ENCODE data around the gene C2orf68. TPM values are rescaled to one million over a fixed set of nuclear protein-coding genes. Genes with fewer than 3 reads are reported as not detected.

Gene C2orf68
- total RNA-seq, 1 experiment from 2014 or later, result 26.6 TPM

GRCh38 chr2:85583667-85584353 is 28.1 kb downstream of the C2orf68 start:
- Histone ChIP-seq H3K9me2 (replicated peaks; ENCODE audit: low read length) (no peaks in the 10 kb centered on the region), H3K27me3 (ENCODE audit: low read length) (no peaks in the 10 kb centered on the region), H3K4me1 (ENCODE audit: insufficient read depth, low read length) (peaks cover 22% of the 10 kb centered on the region), H4K20me1 (ENCODE audit: low read length) (no peaks in the 10 kb centered on the region), H3K36me3 (ENCODE audit: low read depth, low read length) (no peaks in the 10 kb centered on the region), H3K79me2 (ENCODE audit: low read length) (peaks cover 10% of the 10 kb centered on the region), H3K9me3 (ENCODE audit: low read length) (no peaks in the 10 kb centered on the region), H2AFZ (ENCODE audit: low read length) (no peak overlapping the region), H3K9ac (ENCODE audit: low read length) (no peak overlapping the region), H3K27ac (ENCODE audit: low read length) (no peak overlapping the region), H3K4me2 (ENCODE audit: low read length) (no peak overlapping the region), H3K4me3 (ENCODE audit: low read length) (no peak overlapping the region), H3F3A (ENCODE audit: low read length, unreplicated experiment) (no peaks in the 10 kb centered on the region)
- BruUV-seq (replicated peaks), result no TSS peak
- intact Hi-C loops (cut with micrococcal nuclease), result loop anchor here (2.0 kb wide), 1 partner anchor 19 kb away; the partner anchor contains the start of gene TMEM150A
- TF ChIP-seq EZH2 (IDR thresholded peaks at IDR 0.05; ENCODE audit: low read length, unreplicated experiment), result no peak
- TF ChIP-seq EZH2phosphoT487 (IDR thresholded peaks at IDR 0.05; ENCODE audit: borderline replicate concordance, low read length), result no peak
- TF ChIP-seq CTCF (conservative IDR thresholded peaks at IDR 0.05; ENCODE audit: low read depth, low read length), result no peak
- DNase-seq (no peak), ATAC-seq (no peak)
- ChIA-PET POLR2A (ENCODE audit: unreplicated experiment) (no interaction called here), CTCF (no interaction called here)

GRCh38 chr2:85582492-85582891 is 29.4 kb downstream of the C2orf68 start:
- H3K36me3 ChIP-seq (ENCODE audit: low read depth, low read length), result no peaks in the 10 kb centered on the region
- no peak overlapping the region for H2AFZ ChIP-seq (ENCODE audit: low read length)
- H3K4me3 ChIP-seq (ENCODE audit: low read length), result no peak overlapping the region
- DNase-seq (no peak), ATAC-seq (no peak)
- H3K9me3 ChIP-seq (ENCODE audit: low read length), result no peaks in the 10 kb centered on the region
- intact Hi-C loops (cut with micrococcal nuclease), result no loop called here
- no peaks in the 10 kb centered on the region for H3K9me2 ChIP-seq (replicated peaks; ENCODE audit: low read length)
- H4K20me1 ChIP-seq (ENCODE audit: low read length), result no peaks in the 10 kb centered on the region
- H3K27me3 ChIP-seq (ENCODE audit: low read length), result no peaks in the 10 kb centered on the region
- no peak overlapping the region for H3K4me2 ChIP-seq (ENCODE audit: low read length)
- no peak overlapping the region for H3K27ac ChIP-seq (ENCODE audit: low read length)
- TF ChIP-seq EZH2phosphoT487 (IDR thresholded peaks at IDR 0.05; ENCODE audit: borderline replicate concordance, low read length), result no peak
- TF ChIP-seq CTCF (conservative IDR thresholded peaks at IDR 0.05; ENCODE audit: low read depth, low read length), result no peak
- TF ChIP-seq EZH2 (IDR thresholded peaks at IDR 0.05; ENCODE audit: low read length, unreplicated experiment), result no peak
- POLR2A ChIA-PET (ENCODE audit: unreplicated experiment), result no interaction called here
- peaks cover 28% of the 10 kb centered on the region for H3K4me1 ChIP-seq (ENCODE audit: insufficient read depth, low read length)
- H3K79me2 ChIP-seq (ENCODE audit: low read length), result peaks cover 23% of the 10 kb centered on the region
- no peak overlapping the region for H3K9ac ChIP-seq (ENCODE audit: low read length)
- CTCF ChIA-PET, result no interaction called here
- BruUV-seq (replicated peaks), result no TSS peak
- no peaks in the 10 kb centered on the region for H3F3A ChIP-seq (ENCODE audit: low read length, unreplicated experiment)

GRCh38 chr2:85580206-85580605 is 31.7 kb downstream of the C2orf68 start:
- H3K9me2 ChIP-seq (replicated peaks; ENCODE audit: low read length), result no peaks in the 10 kb centered on the region
- no peak overlapping the region for H3K4me2 ChIP-seq (ENCODE audit: low read length)
- TF ChIP-seq CTCF (conservative IDR thresholded peaks at IDR 0.05; ENCODE audit: low read depth, low read length), result no peak
- TF ChIP-seq EZH2phosphoT487 (IDR thresholded peaks at IDR 0.05; ENCODE audit: borderline replicate concordance, low read length), result no peak
- no peak for TF ChIP-seq EZH2 (IDR thresholded peaks at IDR 0.05; ENCODE audit: low read length, unreplicated experiment)
- no peak overlapping the region for H3K9ac ChIP-seq (ENCODE audit: low read length)
- intact Hi-C loops (cut with micrococcal nuclease), result no loop called here
- no peak overlapping the region for H3K4me3 ChIP-seq (ENCODE audit: low read length)
- DNase-seq (no peak), ATAC-seq (no peak)
- no peaks in the 10 kb centered on the region for H3K9me3 ChIP-seq (ENCODE audit: low read length)
- H3K36me3 ChIP-seq (ENCODE audit: low read depth, low read length), result no peaks in the 10 kb centered on the region
- H4K20me1 ChIP-seq (ENCODE audit: low read length), result no peaks in the 10 kb centered on the region
- H2AFZ ChIP-seq (ENCODE audit: low read length), result no peak overlapping the region
- POLR2A ChIA-PET (ENCODE audit: unreplicated experiment), result no interaction called here
- H3K79me2 ChIP-seq (ENCODE audit: low read length), result peaks cover 24% of the 10 kb centered on the region
- no TSS peak for BruUV-seq (replicated peaks)
- peaks cover 26% of the 10 kb centered on the region for H3K4me1 ChIP-seq (ENCODE audit: insufficient read depth, low read length)
- H3K27me3 ChIP-seq (ENCODE audit: low read length), result no peaks in the 10 kb centered on the region
- CTCF ChIA-PET, result no interaction called here
- H3K27ac ChIP-seq (ENCODE audit: low read length), result no peak overlapping the region
- no peaks in the 10 kb centered on the region for H3F3A ChIP-seq (ENCODE audit: low read length, unreplicated experiment)
